Thymus (tissue), 11 donors: ENCODE data around the gene KAZN. TPM values are rescaled to one million over a fixed set of nuclear protein-coding genes. Genes with fewer than 3 reads are reported as not detected.

Source experiments
- DNase-seq, 9 donors: peaks; one replicate each; pipeline ENCODE4 v3.0.0-alpha.2; 2013; ENCODE audit warnings: low spot score in 9 of 9, low read depth in 6 of 9, missing footprints in 1 of 9
- H3K27ac ChIP-seq, 2 donors: one replicate each; pipeline ENCODE4 v1.5.1; 2013; ENCODE audit warnings: control low read depth in 1 of 2, low read depth in 1 of 2, low read length in 1 of 2, mild to moderate bottlenecking in 1 of 2, moderate library complexity in 1 of 2
- H3K27me3 ChIP-seq, 2 donors: one replicate each; pipeline ENCODE4 v1.5.1; 2013; ENCODE audit warnings: low read length in 1 of 2; ENCODE audit not compliant: control insufficient read depth in 2 of 2, insufficient read depth in 1 of 2
- H3K36me3 ChIP-seq, 2 donors: one replicate each; pipeline ENCODE4 v1.5.1; 2013; ENCODE audit warnings: low read length in 1 of 2, mild to moderate bottlenecking in 1 of 2, moderate library complexity in 1 of 2; ENCODE audit not compliant: control insufficient read depth in 2 of 2, insufficient read depth in 2 of 2
- H3K4me1 ChIP-seq, 2 donors: one replicate each; pipeline ENCODE4 v1.5.1; 2013; ENCODE audit warnings: low read length in 2 of 2; ENCODE audit not compliant: control insufficient read depth in 2 of 2, insufficient read depth in 2 of 2
- H3K4me3 ChIP-seq, 2 donors: one replicate each; pipeline ENCODE4 v1.5.1; 2013; ENCODE audit warnings: low read length in 2 of 2, control low read depth in 1 of 2, mild to moderate bottlenecking in 1 of 2
- H3K9me3 ChIP-seq, 2 donors: one replicate each; pipeline ENCODE4 v1.5.1; 2013; ENCODE audit warnings: low read length in 1 of 2, mild to moderate bottlenecking in 1 of 2; ENCODE audit not compliant: control insufficient read depth in 2 of 2, insufficient read depth in 1 of 2
- WGBS: extraction: QIAGEN DNeasy Blood & Tissue Kit; methylation state at CpG from one replicate; pipeline ENCODE4 v1.1.7; 2013; 5-methylcytosine and 5-hydroxymethylcytosine counted together
- polyA plus RNA-seq: library from polyadenylated mRNA; stranded (reverse); fragments of 200-250 nt; gene quantifications from one replicate; pipeline ENCODE4 v1.2.3, GENCODE V29; 2013
- total RNA-seq: library from RNA; stranded (reverse); fragments of 120-200 nt; gene quantifications from one replicate; pipeline ENCODE4 v1.2.4, GENCODE V29; 2013
- donor health status: healthy.

Gene KAZN
- total and polyA plus RNA-seq, 2 donors, result 1.3 to 5.7 TPM

DNA sequence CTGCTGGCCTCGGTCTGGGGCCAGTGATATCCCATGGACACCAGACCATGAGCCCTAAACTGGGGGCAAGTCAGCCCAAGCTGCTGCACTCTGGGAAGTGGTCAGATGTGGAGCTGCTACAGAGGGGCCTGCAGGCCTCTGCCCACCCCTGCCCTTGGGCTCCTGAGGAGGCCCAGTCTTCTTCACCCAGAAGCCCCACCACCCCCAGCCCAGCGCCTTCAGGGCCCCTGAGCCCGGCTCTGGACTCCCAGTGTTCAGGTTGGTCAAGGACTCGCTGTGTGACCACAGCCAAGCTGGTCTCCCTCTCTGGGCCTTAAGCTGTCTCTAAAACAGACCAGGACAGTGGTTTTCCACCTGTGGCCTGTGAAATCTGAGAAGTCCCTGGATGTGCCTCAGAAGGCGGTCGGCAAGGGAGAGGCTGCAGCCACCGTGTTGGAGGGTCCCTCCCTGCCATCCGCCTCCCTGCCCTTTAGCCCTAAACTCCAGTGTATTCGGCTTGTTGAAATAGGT lies 475.4 kb downstream of the KAZN start:
- no peaks in the 10 kb centered on the region for H3K27me3 ChIP-seq
- H3K4me1 ChIP-seq, result no peaks in the 10 kb centered on the region
- no peak overlapping the region for H3K27ac ChIP-seq
- 95% methylated on average over 9 of the region's 9 CpGs for WGBS
- no peaks in the 10 kb centered on the region for H3K36me3 ChIP-seq
- no peaks in the 10 kb centered on the region for H3K9me3 ChIP-seq
- no peak for DNase-seq
- H3K4me3 ChIP-seq, result no peak overlapping the region

DNA sequence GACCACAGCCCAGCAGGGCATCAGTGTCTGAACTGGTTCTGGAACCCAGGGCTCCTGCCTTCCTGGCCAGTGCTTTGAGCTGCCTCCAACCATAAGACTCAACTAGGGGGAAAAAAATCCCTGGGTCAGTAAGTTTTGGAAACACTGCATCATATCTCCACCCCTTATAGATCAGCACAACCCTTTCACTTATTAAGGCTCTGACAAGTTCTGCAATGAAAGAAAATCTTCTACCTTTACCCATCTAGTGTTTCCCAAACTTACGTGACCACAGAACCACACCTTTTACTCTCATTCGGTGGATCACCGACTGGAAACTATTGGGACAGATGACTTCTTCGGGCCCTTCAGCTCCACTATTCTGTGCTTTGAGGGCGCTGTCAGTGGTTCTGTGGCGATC lies 476.7 kb downstream of the KAZN start:
- DNase-seq, result no peak
- Histone ChIP-seq H3K4me3 (no peak overlapping the region), H3K27ac (no peak overlapping the region), H3K9me3 (no peaks in the 10 kb centered on the region), H3K27me3 (no peaks in the 10 kb centered on the region), H3K36me3 (no peaks in the 10 kb centered on the region), H3K4me1 (no peaks in the 10 kb centered on the region)
- WGBS, result 97% methylated on average over 6 of the region's 6 CpGs

DNA sequence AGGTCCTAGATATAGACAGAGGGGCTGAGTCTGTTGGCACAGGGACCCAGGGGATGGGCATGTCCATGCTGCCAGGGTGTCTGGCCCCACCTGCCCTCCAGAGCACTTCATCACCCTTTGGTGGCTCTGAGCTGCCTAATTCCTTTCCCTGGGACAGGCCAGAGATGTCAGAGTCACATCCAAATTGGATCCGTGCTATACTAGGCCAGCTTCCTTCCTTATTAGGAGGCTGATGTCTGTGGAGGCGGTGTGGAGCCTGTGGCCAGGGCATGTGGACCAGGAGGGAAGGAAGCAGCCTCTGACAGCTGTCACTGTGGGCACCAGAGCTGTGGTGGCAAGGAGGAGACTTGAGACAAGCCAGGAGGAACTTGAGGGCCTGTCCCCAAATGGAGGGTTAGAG lies 477.3 kb downstream of the KAZN start:
- H3K4me1 ChIP-seq, result no peaks in the 10 kb centered on the region
- no peak overlapping the region for H3K4me3 ChIP-seq
- no peaks in the 10 kb centered on the region for H3K27me3 ChIP-seq
- no peaks in the 10 kb centered on the region for H3K9me3 ChIP-seq
- H3K36me3 ChIP-seq, result no peaks in the 10 kb centered on the region
- DNase-seq, result no peak
- H3K27ac ChIP-seq, result no peak overlapping the region
- 16% methylated on average over 2 of the region's 2 CpGs for WGBS

DNA sequence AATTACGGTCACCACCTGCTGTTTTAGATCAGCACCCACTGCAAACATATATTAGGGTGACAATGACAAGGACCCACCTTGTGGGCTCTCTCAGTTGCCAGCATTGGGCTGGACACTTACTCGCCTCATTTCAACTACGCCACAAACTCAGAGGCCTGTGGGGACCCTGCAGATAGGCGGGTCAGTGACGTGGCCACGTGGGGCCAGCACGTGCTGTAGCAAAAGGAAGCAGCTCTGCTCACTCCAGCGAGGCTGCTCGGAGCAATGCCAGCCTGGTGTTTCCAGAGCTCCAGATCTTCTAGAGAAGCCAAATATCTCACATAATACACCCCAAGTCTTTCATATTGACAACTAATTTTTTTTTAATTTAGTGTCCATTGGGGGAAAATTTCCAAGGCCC lies 478.3 kb downstream of the KAZN start:
- H3K27me3 ChIP-seq, result no peaks in the 10 kb centered on the region
- WGBS, result 97% methylated on average over 9 of the region's 9 CpGs
- no peaks in the 10 kb centered on the region for H3K9me3 ChIP-seq
- no peaks in the 10 kb centered on the region for H3K4me1 ChIP-seq
- DNase-seq, result no peak
- no peaks in the 10 kb centered on the region for H3K36me3 ChIP-seq
- H3K27ac ChIP-seq, result no peak overlapping the region
- H3K4me3 ChIP-seq, result no peak overlapping the region

DNA sequence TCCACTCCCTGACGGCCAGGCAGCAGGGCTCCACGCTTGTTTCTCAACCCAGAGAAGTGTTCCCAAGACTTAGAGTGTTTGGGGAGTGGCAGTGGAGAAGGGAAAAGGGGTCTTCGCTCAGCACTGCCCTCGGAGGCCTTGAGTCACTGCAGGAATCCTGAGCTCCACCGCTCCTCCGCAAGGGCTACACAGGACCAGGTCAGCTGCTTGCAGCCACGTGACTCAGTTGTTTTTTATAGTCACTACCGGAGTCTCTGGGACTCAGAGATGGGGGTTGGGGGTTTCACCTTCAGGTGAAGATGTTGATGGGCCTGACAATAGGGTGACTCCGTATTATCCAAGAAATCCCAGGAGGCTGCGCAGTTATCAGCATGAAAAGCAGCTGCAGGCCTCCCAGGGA lies 478.9 kb downstream of the KAZN start:
- H3K27me3 ChIP-seq, result no peaks in the 10 kb centered on the region
- H3K4me3 ChIP-seq, result no peak overlapping the region
- no peaks in the 10 kb centered on the region for H3K4me1 ChIP-seq
- no peaks in the 10 kb centered on the region for H3K9me3 ChIP-seq
- 96% methylated on average over 10 of the region's 10 CpGs for WGBS
- DNase-seq, result no peak
- H3K27ac ChIP-seq, result no peak overlapping the region
- H3K36me3 ChIP-seq, result no peaks in the 10 kb centered on the region

DNA sequence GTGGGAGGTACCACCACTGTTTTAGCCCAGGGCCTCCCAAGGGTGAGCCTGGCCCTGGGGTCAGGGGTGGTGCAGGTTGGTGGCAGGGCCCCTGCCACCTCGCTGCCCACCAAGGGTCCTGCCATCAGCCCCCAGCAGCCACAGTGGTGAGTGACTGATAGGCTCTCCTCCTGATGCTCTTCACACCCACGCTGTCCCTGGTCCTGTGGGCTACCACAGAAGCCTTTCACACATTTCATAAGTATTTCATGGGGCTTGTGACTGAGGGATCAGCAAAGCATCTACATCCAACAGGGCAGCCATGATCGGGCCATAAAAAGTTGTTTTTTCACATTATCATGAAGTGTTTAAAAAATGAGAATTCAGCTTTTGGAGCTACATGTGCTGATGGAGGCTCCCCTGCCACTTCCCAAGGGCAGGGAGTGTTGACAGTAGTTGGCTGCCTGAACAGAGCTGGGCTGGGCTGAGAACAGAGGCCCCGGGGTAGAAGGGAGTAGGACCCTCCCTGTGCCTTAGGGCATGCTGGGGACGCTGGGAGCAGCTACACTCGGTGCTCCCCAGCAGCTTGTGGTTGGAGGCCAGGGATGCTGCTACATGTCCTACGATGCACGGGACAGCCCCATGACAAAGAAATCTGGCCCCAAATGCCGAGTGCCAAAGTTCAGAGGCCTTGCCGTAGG lies 482.0 kb downstream of the KAZN start:
- Histone ChIP-seq H3K4me1 (no peaks in the 10 kb centered on the region), H3K27me3 (no peaks in the 10 kb centered on the region), H3K4me3 (no peak overlapping the region), H3K27ac (no peak overlapping the region), H3K36me3 (no peaks in the 10 kb centered on the region), H3K9me3 (no peaks in the 10 kb centered on the region)
- 91% methylated on average over 10 of the region's 10 CpGs for WGBS
- no peak for DNase-seq

DNA sequence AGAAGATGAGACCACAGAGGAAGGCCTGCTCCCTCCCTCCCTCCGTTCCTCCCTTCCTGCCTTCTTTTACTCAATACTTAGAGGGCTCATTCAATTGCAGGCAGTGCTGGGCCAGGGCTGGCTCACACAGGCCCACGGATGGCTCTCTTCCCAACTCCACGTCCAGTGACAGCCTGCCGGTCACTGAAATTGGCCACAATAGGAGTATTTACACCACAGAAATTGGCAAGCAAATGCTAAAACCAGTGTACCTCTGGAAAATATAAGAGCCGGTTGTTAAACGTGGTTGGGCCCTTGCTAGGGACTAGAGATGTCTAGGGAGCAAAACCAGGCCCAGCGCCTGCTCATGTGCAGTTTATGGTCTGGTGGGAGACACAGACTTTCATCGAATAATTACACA lies 482.6 kb downstream of the KAZN start:
- WGBS, result 86% methylated on average over 8 of the region's 8 CpGs
- Histone ChIP-seq H3K4me3 (no peak overlapping the region), H3K4me1 (no peaks in the 10 kb centered on the region), H3K27me3 (no peaks in the 10 kb centered on the region), H3K36me3 (no peaks in the 10 kb centered on the region), H3K9me3 (no peaks in the 10 kb centered on the region), H3K27ac (no peak overlapping the region)
- no peak for DNase-seq

DNA sequence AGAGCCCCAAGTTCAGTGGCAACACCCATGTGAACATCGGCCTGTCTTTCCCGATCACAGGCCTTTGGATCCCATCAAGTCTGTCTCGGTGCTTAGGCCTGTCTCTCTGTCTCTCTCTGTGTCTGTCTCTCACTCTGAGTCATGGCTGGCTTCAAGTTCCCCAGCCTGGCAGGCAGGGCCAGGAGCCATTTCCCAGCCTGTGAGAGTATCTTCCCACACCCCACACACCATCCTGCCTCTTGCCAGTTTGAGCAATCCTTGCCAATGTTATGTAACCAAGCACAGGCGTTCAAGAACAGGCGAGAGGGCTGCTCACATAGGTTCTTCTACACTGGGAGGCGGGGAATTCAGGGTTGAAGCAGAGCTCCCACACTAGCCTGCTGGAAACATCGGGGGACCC lies 485.1 kb downstream of the KAZN start:
- DNase-seq, result no peak
- Histone ChIP-seq H3K36me3 (no peaks in the 10 kb centered on the region), H3K27me3 (no peaks in the 10 kb centered on the region), H3K27ac (no peak overlapping the region), H3K9me3 (no peaks in the 10 kb centered on the region), H3K4me3 (no peak overlapping the region), H3K4me1 (no peaks in the 10 kb centered on the region)
- 96% methylated on average over 7 of the region's 7 CpGs for WGBS

DNA sequence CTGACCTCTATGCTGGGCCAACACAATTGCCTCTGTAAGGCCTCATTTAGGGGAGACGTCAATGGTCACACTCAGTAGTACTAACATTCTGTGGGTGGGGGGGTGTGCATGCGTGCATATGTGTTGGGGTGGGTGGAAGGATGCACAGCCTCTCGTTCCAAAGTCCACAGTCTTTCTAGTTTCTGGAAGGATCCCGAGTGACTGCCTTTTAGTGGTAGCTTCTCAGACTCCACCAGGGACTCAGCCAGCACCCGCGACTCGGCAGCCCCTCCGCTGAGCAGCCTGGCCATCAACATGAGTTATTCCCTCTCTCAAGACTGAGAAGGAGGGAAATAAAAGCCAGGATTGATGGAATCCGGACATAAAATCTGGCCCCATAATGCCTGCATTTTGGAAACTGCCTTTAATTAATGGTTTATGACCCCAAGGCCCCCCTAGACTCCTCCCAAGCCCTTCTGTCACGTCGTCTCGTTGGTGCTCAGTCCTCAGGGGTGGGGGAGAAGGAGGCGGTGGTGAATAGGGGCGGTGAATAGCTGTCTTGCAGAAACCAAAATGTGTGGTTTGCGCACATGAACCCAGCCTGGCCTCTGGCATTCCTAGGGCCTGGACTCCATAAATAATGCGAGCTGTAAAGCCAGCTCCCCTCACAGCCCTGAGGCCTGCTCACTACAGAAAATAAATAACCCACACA lies 489.9 kb downstream of the KAZN start:
- no peak for DNase-seq
- Histone ChIP-seq H3K36me3 (no peaks in the 10 kb centered on the region), H3K9me3 (no peaks in the 10 kb centered on the region), H3K4me1 (peaks cover 0 to 17% of the 10 kb centered on the region in 2 donors), H3K4me3 (no peak overlapping the region), H3K27ac (no peak overlapping the region), H3K27me3 (no peaks in the 10 kb centered on the region)
- WGBS, result 92% methylated on average over 16 of the region's 16 CpGs
